ENCODE measurements around the gene IRF2BPL. TPM values are rescaled to one million over a fixed set of nuclear protein-coding genes. Genes with fewer than 3 reads are reported as not detected.

Gene IRF2BPL
- total RNA-seq, 1 experiment from 2014 or later = 24.7 TPM

GRCh38 chr14:77043177-77043983 lies 14.9 kb upstream of the IRF2BPL start:
- TF ChIP-seq, protein P1, sequence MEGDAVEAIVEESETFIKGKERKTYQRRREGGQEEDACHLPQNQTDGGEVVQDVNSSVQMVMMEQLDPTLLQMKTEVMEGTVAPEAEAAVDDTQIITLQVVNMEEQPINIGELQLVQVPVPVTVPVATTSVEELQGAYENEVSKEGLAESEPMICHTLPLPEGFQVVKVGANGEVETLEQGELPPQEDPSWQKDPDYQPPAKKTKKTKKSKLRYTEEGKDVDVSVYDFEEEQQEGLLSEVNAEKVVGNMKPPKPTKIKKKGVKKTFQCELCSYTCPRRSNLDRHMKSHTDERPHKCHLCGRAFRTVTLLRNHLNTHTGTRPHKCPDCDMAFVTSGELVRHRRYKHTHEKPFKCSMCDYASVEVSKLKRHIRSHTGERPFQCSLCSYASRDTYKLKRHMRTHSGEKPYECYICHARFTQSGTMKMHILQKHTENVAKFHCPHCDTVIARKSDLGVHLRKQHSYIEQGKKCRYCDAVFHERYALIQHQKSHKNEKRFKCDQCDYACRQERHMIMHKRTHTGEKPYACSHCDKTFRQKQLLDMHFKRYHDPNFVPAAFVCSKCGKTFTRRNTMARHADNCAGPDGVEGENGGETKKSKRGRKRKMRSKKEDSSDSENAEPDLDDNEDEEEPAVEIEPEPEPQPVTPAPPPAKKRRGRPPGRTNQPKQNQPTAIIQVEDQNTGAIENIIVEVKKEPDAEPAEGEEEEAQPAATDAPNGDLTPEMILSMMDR (IDR thresholded peaks at IDR 0.05; ENCODE audit: insufficient read depth in 1 of 2, low read depth in 1 of 2, low read length in 1 of 2, severe bottlenecking in 1 of 2, unreplicated experiment in 1 of 2) = no peak
- H3K27me3 ChIP-seq (replicated peaks; ENCODE audit: control insufficient read depth, insufficient read depth, low read length) = no peaks in the 10 kb centered on the region
- no peaks in the 10 kb centered on the region for H3K27me3 Mint-ChIP-seq (ENCODE audit: insufficient read depth, unreplicated experiment)
- no peaks in the 10 kb centered on the region for H3K36me3 ChIP-seq (ENCODE audit: control insufficient read depth, insufficient read depth, low read length)
- H3K36me3 Mint-ChIP-seq (ENCODE audit: insufficient read depth, unreplicated experiment) = no peaks in the 10 kb centered on the region
- no TSS peak for BruUV-seq (replicated peaks)
- H3K4me3 Mint-ChIP-seq (ENCODE audit: unreplicated experiment) = no peak overlapping the region
- H3K27ac Mint-ChIP-seq (ENCODE audit: unreplicated experiment) = peak overlapping the region; percentile 86
- no peaks in the 10 kb centered on the region for H3K9me3 Mint-ChIP-seq (ENCODE audit: unreplicated experiment)
- no peak overlapping the region for H3K4me3 ChIP-seq (ENCODE audit: low read depth, low read length)
- no peak for DNase-seq
- POLR2A ChIA-PET = interaction anchor here (1.1 kb wide), 1 partner anchor 15 kb away, joined by 5 read pairs; the partner anchor contains the start of gene IRF2BPL
- intact Hi-C loops (cut with micrococcal nuclease; ENCODE audit: unreplicated experiment) = loop anchor here (5.0 kb wide), 1 partner anchor 76 kb away; no protein-coding TSS in a partner anchor
- peaks cover 41% of the 10 kb centered on the region for H3K4me1 Mint-ChIP-seq (ENCODE audit: low read depth, unreplicated experiment)
- peaks cover 43% of the 10 kb centered on the region for H3K4me1 ChIP-seq
- no peaks in the 10 kb centered on the region for H3K9me3 ChIP-seq
- CTCF ChIA-PET = interaction anchor here (1.8 kb wide), 1 partner anchor 130 kb away, joined by 8 read pairs; no protein-coding TSS in a partner anchor

DNA sequence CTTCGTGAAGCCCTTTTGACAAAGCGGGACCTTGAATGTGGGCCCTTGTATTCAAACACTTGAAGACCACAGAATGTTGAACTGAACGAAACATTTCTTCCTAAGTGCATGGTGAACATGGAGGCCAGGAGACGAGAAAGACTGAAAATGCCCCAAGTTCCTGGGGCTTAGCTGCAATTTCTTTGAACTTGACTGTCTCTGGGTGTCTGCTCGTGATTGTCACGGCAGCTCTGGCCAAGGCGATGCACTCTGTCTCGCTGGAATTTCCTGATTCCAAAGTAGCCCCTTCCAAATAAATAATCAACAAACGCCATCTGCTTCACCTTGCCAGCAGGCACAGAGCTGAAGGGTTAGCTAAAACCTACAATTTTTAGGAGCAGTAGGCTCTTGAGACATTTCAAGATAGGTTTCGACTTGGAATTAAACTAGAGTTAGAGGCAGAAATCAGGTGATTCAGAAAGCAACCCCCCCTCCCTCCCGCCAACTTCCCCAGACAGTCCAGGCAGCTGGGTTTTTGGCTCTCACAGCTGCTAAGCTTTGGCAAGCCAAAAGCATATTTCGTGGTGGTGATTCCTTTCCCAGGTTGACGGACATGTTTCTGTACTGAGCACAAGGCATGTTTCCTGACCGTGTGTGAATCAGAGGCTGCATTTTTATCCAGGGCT lies 13.5 kb upstream of the IRF2BPL start:
- POLR2A ChIA-PET = no interaction called here
- H3K4me3 Mint-ChIP-seq (ENCODE audit: unreplicated experiment) = no peak overlapping the region
- Histone ChIP-seq H3K9me3 (no peaks in the 10 kb centered on the region), H3K27me3 (replicated peaks; ENCODE audit: control insufficient read depth, insufficient read depth, low read length) (no peaks in the 10 kb centered on the region), H3K36me3 (ENCODE audit: control insufficient read depth, insufficient read depth, low read length) (no peaks in the 10 kb centered on the region), H3K4me1 (peaks cover 43% of the 10 kb centered on the region), H3K4me3 (ENCODE audit: low read depth, low read length) (no peak overlapping the region)
- H3K27me3 Mint-ChIP-seq (ENCODE audit: insufficient read depth, unreplicated experiment) = no peaks in the 10 kb centered on the region
- H3K9me3 Mint-ChIP-seq (ENCODE audit: unreplicated experiment) = no peaks in the 10 kb centered on the region
- BruUV-seq (replicated peaks) = no TSS peak
- peaks cover 45% of the 10 kb centered on the region for H3K4me1 Mint-ChIP-seq (ENCODE audit: low read depth, unreplicated experiment)
- CTCF ChIA-PET = no interaction called here
- no peak overlapping the region for H3K27ac Mint-ChIP-seq (ENCODE audit: unreplicated experiment)
- intact Hi-C loops (cut with micrococcal nuclease; ENCODE audit: unreplicated experiment) = loop anchor here (5.0 kb wide), 1 partner anchor 75 kb away; no protein-coding TSS in a partner anchor
- DNase-seq = no peak
- TF ChIP-seq, protein P1 (IDR thresholded peaks at IDR 0.05; ENCODE audit: insufficient read depth in 1 of 2, low read depth in 1 of 2, low read length in 1 of 2, severe bottlenecking in 1 of 2, unreplicated experiment in 1 of 2) = no peak
- no peaks in the 10 kb centered on the region for H3K36me3 Mint-ChIP-seq (ENCODE audit: insufficient read depth, unreplicated experiment)
